GM12874 (cell line): ENCODE measurements around the gene PDZRN3.

Source experiments
- TF ChIP-seq, protein P1 (sequence below): IDR thresholded peaks from 2 replicates; pipeline ENCODE4 v1.5.1; 2011; ENCODE audit warnings: low read depth, mild to moderate bottlenecking, control low read depth, low read length, moderate library complexity; ENCODE audit not compliant: insufficient read depth

The PDZRN3 gene

DNA sequence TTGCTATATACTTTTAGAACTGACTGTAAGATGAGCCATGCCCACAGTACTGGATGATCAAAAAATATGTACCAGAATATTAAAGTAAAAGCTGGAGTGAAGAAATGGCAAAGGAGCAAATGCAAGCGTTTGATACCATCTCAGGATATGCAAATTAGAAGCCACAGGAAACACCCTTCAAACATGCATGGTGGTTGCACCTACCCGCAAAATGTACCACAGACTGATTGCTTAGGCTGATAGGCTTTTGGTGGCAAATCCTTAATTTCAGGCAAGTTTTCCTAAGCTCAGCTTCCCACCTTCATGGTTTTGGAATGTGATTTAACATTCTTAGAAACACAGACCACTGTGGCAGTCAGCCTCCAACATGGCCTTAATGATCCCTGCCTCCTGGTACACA lies 149.0 kb downstream of the PDZRN3 start:
- TF ChIP-seq, protein P1, sequence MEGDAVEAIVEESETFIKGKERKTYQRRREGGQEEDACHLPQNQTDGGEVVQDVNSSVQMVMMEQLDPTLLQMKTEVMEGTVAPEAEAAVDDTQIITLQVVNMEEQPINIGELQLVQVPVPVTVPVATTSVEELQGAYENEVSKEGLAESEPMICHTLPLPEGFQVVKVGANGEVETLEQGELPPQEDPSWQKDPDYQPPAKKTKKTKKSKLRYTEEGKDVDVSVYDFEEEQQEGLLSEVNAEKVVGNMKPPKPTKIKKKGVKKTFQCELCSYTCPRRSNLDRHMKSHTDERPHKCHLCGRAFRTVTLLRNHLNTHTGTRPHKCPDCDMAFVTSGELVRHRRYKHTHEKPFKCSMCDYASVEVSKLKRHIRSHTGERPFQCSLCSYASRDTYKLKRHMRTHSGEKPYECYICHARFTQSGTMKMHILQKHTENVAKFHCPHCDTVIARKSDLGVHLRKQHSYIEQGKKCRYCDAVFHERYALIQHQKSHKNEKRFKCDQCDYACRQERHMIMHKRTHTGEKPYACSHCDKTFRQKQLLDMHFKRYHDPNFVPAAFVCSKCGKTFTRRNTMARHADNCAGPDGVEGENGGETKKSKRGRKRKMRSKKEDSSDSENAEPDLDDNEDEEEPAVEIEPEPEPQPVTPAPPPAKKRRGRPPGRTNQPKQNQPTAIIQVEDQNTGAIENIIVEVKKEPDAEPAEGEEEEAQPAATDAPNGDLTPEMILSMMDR: no peak

DNA sequence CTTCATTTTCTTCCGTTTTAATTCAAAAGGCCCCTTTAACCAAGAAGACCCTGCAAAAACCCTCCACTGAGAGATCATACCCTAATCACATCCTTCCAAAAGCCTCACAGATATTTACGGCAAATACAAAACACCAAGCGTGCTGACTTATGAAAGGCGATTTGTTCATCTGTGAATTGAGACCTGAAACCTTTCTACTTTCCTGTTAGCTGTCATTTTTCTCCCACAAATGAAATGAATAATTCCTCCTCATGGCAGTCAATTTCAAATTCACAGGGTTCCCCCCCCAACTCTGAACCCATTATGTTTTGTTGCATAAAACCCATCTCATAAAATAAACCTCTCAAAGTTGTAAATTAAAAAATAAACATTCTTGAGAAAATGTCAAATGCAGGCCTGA lies 149.6 kb downstream of the PDZRN3 start:
- TF ChIP-seq, protein P1: no peak

DNA sequence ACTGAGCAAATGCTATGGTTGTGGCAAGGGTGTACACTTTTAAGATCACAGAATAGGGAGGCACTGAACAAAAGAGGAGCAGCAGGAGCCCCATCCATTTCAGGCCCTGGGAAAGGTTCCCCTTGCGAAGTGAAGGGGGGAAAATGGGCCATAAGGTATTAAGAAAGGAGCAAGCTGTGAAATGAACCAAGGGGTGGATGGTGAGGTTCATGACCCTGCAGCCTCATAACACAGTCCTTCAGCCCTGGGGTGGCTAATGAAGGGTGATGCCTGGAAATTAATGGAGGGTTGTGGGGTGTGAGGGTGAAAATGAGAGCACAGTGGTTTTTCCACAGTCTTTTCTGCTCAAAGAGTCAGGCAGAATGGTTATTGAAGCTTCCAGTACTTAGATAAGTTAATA lies 150.1 kb downstream of the PDZRN3 start:
- TF ChIP-seq, protein P1: no peak

DNA sequence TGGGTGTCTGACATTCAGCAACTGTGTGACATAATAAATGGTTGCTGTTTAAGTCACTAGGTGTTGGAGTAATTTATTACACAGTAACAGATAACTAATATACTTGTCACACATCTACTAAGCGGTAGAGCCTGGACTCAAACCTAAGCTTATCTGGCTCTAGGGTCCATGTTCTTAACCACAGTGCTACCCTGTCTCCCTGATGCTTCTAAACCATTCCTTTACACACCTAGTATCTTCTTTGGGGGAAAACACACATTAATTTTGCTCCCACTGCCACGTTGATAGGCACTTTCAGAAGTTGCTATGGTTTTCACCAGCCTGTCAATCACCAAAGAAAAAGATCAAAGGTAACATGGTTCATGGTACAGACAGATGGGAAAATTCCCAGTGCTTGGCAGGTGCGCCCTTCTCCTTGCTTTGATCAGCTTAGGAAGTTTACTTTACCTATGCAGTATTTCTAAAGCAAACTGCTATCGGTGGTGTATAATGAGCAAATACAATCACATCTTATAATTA lies 150.8 kb downstream of the PDZRN3 start:
- TF ChIP-seq, protein P1: no peak

DNA sequence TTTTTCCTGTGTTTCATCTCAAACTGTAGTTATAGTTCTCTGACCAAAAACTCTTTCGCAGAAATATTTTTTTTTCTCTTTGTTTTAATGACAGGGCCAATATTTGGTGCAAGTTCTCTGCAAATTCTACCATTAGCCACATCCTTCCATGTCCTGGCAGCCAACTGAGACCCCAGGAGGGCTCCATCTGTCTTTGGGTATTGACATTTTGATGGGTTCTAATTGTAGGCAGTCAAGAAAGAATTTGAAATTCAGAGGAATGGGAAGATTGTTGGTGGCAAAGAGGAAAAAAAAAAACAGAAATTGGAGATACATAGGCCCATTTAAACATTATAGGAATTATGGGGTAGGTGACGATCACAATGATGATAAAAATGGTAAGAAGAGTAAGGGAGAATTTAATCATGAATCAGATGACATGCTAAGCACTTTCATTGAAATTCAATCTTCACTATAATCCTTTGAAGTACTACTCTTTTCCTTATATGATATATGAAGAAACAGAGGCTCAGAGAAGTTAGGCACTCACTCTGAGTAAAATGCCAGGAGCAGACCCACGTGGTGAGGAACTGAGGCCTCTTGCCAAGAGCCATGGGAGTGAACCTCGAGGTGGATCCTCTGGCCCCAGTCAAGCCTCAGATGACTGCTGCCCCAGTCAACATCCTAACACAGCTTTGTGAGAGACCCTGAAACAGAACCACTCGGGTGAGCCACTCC lies 151.4 kb downstream of the PDZRN3 start:
- TF ChIP-seq, protein P1: no peak

DNA sequence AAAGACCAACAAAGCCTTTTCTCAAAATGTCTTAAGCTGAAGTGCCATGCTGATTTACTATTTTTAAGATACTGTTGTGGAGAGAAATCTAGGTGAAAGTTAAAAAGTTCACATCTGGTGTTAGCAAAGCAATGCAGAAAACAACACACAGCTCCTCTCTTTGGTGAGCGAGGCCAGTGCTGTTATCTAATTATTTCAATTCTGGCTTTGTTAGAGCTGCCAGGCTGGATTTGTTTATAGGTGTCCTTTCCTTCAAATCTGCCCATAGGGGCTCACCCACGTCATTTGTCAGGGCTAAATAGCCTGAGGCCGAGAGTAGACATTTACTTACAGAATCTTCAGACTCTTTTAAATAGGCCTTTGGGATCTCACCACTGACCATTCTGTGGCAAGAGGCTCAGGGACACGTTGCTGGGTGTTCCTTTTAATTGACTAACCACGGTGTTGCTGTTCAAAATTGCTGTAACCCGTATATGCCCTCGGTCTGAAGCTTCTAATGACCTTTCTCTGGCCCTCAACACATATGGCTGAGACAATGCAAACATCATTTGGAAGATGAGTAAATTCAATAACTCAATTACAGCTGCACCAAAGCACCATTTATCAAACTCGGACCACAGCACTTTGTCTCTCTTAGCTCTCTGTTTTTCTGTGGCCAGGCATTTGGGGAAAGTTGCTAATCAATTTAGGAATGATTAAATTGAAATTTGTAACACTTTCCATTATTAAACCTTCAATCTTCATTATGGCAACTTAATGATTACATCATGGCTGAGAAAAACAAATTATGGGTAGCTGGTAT lies 152.6 kb downstream of the PDZRN3 start:
- TF ChIP-seq, protein P1: no peak

DNA sequence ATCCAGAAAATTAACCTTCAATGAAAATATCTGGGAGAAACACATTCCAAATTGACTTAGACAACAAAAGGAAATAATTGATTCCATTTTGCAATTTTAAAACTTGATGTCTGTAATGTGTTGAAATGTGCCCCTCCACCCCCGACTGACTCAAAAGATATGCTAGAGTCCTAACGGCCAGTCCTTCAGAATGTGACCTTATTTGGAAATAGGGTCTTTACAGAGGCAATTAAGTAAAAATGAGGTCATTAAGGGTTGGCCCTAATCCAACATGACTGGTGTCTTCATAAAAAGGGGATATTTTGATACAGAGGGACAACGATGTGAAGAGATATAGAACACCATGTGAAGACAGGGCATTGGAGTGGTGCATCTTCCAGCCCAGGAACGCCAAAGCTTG lies 153.9 kb downstream of the PDZRN3 start:
- TF ChIP-seq, protein P1: no peak
